HepG2 (cell line): ENCODE measurements around the gene CKM. TPM values are rescaled to one million over a fixed set of nuclear protein-coding genes. Genes with fewer than 3 reads are reported as not detected.
A peak's percentile ranks its signal among the peaks of the same experiment; 100 is the strongest.

Experiments
- ATAC-seq: fragments of 200-7000 bp; cut with Tn5 transposase; 3 replicates; pipeline ENCODE4 v1.9.1; 2020; ENCODE audit warnings: mild to moderate bottlenecking, moderate library complexity
- BruUV-seq: library from RNA; stranded (reverse); fragments of 400-500 nt; replicated peaks from 2 replicates; lab custom pipeline; 2021; lab: Mats Ljungman, UMichigan
- CTCF ChIA-PET: fragments of 300-600 bp; formaldehyde crosslinking; extraction: SDS; loops from one replicate; lab custom pipeline; 2021; ENCODE audit warnings: low total read pairs, inconsistent platforms, low intra/inter-chr PET ratio; lab: Yijun Ruan, JAX
- POLR2A ChIA-PET: fragments of 350-600 bp; sonication (Branson Sonifier 250); formaldehyde crosslinking; loops from one replicate; lab custom pipeline; 2020; ENCODE audit warnings: antibody characterized with exemption, inconsistent platforms; lab: Yijun Ruan, JAX
- DNase-seq: peaks from one replicate; pipeline ENCODE4 v3.0.0-alpha.2; 2015; ENCODE audit warnings: low spot score
- FAIRE-seq: peaks from 3 replicates; lab custom pipeline; 2011; peaks lifted over from hg19 to GRCh38; lab: Jason Lieb, UNC
- H2AFZ ChIP-seq: one replicate; pipeline ENCODE4 v1.6.1; 2011; ENCODE audit warnings: low read length, inconsistent platforms
- H3K27ac ChIP-seq: fragments of 300-600 bp; 3 replicates; pipeline ENCODE4 v1.8.0; 2011; ENCODE audit warnings: mixed run types, mild to moderate bottlenecking, mixed read lengths, low read length, inconsistent platforms; ENCODE audit not compliant: insufficient read depth; ENCODE audit errors: extremely low read length
- H3K27me3 ChIP-seq, 2 experiments: fragments of 200-600 bp in 1 of 2; 2 replicates in 1 of 2; 3 replicates in 1 of 2; pipeline versions ENCODE4 v1.6.0 to v1.8.0; 2011; ENCODE audit warnings: low read length in 2 of 2, mild to moderate bottlenecking in 2 of 2, moderate library complexity in 2 of 2, inconsistent platforms in 1 of 2; ENCODE audit not compliant: insufficient read depth in 2 of 2, control insufficient read depth in 1 of 2
- H3K36me3 ChIP-seq, 2 experiments: fragments of 200-600 bp in 1 of 2; replicated peaks in 1 of 2; 2 replicates in 1 of 2; 3 replicates in 1 of 2; pipeline versions ENCODE4 v1.5.1 to v1.8.0; 2011; ENCODE audit warnings: low read length in 2 of 2, inconsistent platforms in 1 of 2; ENCODE audit not compliant: insufficient read depth in 2 of 2, control insufficient read depth in 1 of 2
- H3K4me1 ChIP-seq: 2 replicates; pipeline ENCODE4 v1.5.1; 2012; ENCODE audit warnings: low read length, inconsistent platforms; ENCODE audit not compliant: insufficient read depth
- H3K4me2 ChIP-seq: 2 replicates; pipeline ENCODE4 v1.6.0; 2011; ENCODE audit warnings: low read depth, low read length, inconsistent platforms
- H3K4me3 ChIP-seq, 3 experiments: fragments of 200-600 bp in 1 of 3; sonication (generic), shearing (Covaris generic) in 1 of 3; replicated peaks in 1 of 3; 2 replicates each; pipeline ENCODE4 v1.5.1; 2011 to 2016; ENCODE audit warnings: low read length in 3 of 3, inconsistent platforms in 2 of 3, low read depth in 2 of 3, mild to moderate bottlenecking in 2 of 3, control low read depth in 1 of 3, mixed read lengths in 1 of 3; ENCODE audit not compliant: insufficient read depth in 1 of 3
- H3K79me2 ChIP-seq: one replicate; pipeline ENCODE4 v1.6.1; 2011; ENCODE audit warnings: low read length, inconsistent platforms; ENCODE audit not compliant: insufficient read depth
- H3K9ac ChIP-seq: 2 replicates; pipeline ENCODE4 v1.6.0; 2011; ENCODE audit warnings: mild to moderate bottlenecking, low read depth, low read length, inconsistent platforms; ENCODE audit not compliant: insufficient read depth
- H3K9me3 ChIP-seq: 2 replicates; pipeline ENCODE4 v1.5.1; 2012; ENCODE audit warnings: mild to moderate bottlenecking, low read length
- H4K20me1 ChIP-seq: 2 replicates; pipeline ENCODE4 v1.6.0; 2011; ENCODE audit warnings: inconsistent platforms, mild to moderate bottlenecking, low read length, moderate library complexity; ENCODE audit not compliant: insufficient read depth
- ARHGAP35 ChIP-seq: sonication (generic); formaldehyde crosslinking; IDR thresholded peaks from 2 replicates; pipeline ENCODE4 v1.9.0; 2022; ENCODE audit warnings: mild to moderate bottlenecking, inconsistent platforms, moderate library complexity, missing genetic modification reagents, borderline replicate concordance
- ARID2 ChIP-seq: sonication (generic); formaldehyde crosslinking; IDR thresholded peaks from 2 replicates; pipeline ENCODE4 v1.8.1; 2022; ENCODE audit warnings: mild to moderate bottlenecking, missing genetic modification reagents, borderline replicate concordance
- ETV6 ChIP-seq: sonication (generic); formaldehyde crosslinking; conservative IDR thresholded peaks from 2 replicates; pipeline ENCODE4 v1.4.0; 2020; ENCODE audit warnings: missing genetic modification reagents
- MIER2 ChIP-seq: IDR thresholded peaks from 2 replicates; pipeline ENCODE4 v1.6.1; 2016; ENCODE audit warnings: missing biosample characterization, missing genetic modification reagents
- NFKB2 ChIP-seq: sonication (generic); formaldehyde crosslinking; IDR thresholded peaks from 2 replicates; pipeline ENCODE4 v1.4.0; 2020; ENCODE audit warnings: missing genetic modification reagents, borderline replicate concordance
- POLR2AphosphoS5 ChIP-seq: IDR thresholded peaks from 2 replicates; pipeline ENCODE4 v1.6.1; 2012; ENCODE audit warnings: low read depth, low read length
- POLR2G ChIP-seq: fragments of 200-400 bp; formaldehyde crosslinking; IDR thresholded peaks from 2 replicates; pipeline ENCODE4 v1.6.1; 2018; ENCODE audit warnings: mild to moderate bottlenecking, low read depth, low read length, moderate library complexity
- SMARCC2 ChIP-seq: fragments of 450-650 bp; IDR thresholded peaks from 2 replicates; pipeline ENCODE4 v1.6.1; 2017; ENCODE audit warnings: antibody characterized with exemption, mild to moderate bottlenecking
- SP140L ChIP-seq: sonication (generic); formaldehyde crosslinking; IDR thresholded peaks from 2 replicates; pipeline ENCODE4 v1.4.0; 2020; ENCODE audit warnings: missing genetic modification reagents, borderline replicate concordance
- ZNF652 ChIP-seq: IDR thresholded peaks from 2 replicates; pipeline ENCODE4 v1.6.1; 2016; ENCODE audit warnings: low read depth, borderline replicate concordance
- ZNF674 ChIP-seq: sonication (generic); formaldehyde crosslinking; IDR thresholded peaks from 2 replicates; pipeline ENCODE4 v1.5.0; 2020; ENCODE audit warnings: low read depth, mild to moderate bottlenecking, missing genetic modification reagents
- ZSCAN25 ChIP-seq: sonication (generic); formaldehyde crosslinking; IDR thresholded peaks from 2 replicates; pipeline ENCODE4 v1.8.0; 2022; ENCODE audit warnings: mild to moderate bottlenecking, missing genetic modification reagents
- WGBS: methylation state at CpG from one replicate; pipeline ENCODE4 v1.1.6; 2017; ENCODE audit warnings: low lambda C conversion rate; 5-methylcytosine and 5-hydroxymethylcytosine counted together
- in situ Hi-C: cut with HindIII; loops from 2 replicates; pipeline ENCODE4 v1.10.0; 2017; ENCODE audit warnings: low pct_unique_long_range_greater_than_20kb; ENCODE audit not compliant: extremely low pct_ligation_motif_present
- intact Hi-C: fragments of 100-400 bp; cut with micrococcal nuclease; formaldehyde crosslinking; loops from one replicate; pipeline ENCODE4 v1.10.0; 2022; ENCODE audit not compliant: unreplicated experiment
- polyA plus RNA-seq, 8 experiments: library from polyadenylated mRNA; depleted of rRNA in 3 of 8; stranded (reverse) in 7 of 8; unstranded in 1 of 8; fragments of >200 nt; fragmentation: Illumina TruSeq in 4 of 8; extraction: Trizol in 4 of 8; gene quantifications; 2 replicates each; pipeline versions ENCODE4 v1.2.1 to v1.2.3, GENCODE V29; 2011 to 2016; ENCODE audit warnings: low read depth in 4 of 8, missing spikeins in 1 of 8, mixed read lengths in 1 of 8; ENCODE audit not compliant: insufficient read depth in 1 of 8
- total RNA-seq, 5 experiments: library from RNA; depleted of rRNA; stranded (reverse); fragments of >200 nt; fragmentation: Illumina TruSeq; extraction: Trizol; gene quantifications; 2 replicates each; pipeline ENCODE4 v1.2.3, GENCODE V29; 2016; ENCODE audit warnings: low read depth in 1 of 5
- TF ChIP-seq, protein P1 (sequence below): sonication (generic); formaldehyde crosslinking; IDR thresholded peaks from 2 replicates; pipeline ENCODE4 v1.9.0; 2022; ENCODE audit warnings: missing genetic modification reagents, mild to moderate bottlenecking, borderline replicate concordance
- TF ChIP-seq, protein P2 (sequence below): sonication (generic); formaldehyde crosslinking; IDR thresholded peaks from 2 replicates; pipeline ENCODE4 v1.4.0; 2020; ENCODE audit warnings: mild to moderate bottlenecking, low read depth, missing genetic modification reagents
- TF ChIP-seq, protein P3 (sequence below): sonication (generic); formaldehyde crosslinking; IDR thresholded peaks from 2 replicates; pipeline ENCODE4 v1.8.0; 2022; ENCODE audit warnings: missing genetic modification reagents, mild to moderate bottlenecking, moderate library complexity, borderline replicate concordance
- TF ChIP-seq, protein P4 (sequence below): sonication (generic); formaldehyde crosslinking; conservative IDR thresholded peaks from 2 replicates; pipeline ENCODE4 v1.4.0; 2020; ENCODE audit warnings: missing genetic modification reagents

The CKM gene
- total and polyA plus RNA-seq, 2 of the 13 experiments (the other 11 are each of a cell fraction or from before 2014, with no cell fraction given): 0.54 to 0.80 TPM

DNA sequence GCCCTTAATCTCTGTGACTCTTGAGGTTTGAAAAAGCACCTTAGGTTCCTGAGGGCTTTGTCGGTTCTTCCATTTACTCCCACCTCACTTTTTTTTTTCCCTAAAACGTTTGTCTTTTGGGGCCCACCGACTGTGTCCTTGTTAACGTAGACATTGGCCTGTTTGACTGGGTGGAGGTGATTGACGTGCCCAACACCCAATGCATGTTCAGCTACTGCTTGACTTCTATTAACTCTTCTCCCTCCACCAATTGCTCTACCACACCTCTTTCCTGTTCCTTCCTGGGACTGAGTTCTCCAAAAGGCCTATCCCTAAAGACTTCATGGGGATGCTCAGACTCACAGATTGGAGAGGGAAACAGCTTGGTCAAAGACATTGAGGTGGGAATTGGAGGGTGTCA is 17.3 kb downstream of the CKM start (continued):
- no peak for TF ChIP-seq MIER2

DNA sequence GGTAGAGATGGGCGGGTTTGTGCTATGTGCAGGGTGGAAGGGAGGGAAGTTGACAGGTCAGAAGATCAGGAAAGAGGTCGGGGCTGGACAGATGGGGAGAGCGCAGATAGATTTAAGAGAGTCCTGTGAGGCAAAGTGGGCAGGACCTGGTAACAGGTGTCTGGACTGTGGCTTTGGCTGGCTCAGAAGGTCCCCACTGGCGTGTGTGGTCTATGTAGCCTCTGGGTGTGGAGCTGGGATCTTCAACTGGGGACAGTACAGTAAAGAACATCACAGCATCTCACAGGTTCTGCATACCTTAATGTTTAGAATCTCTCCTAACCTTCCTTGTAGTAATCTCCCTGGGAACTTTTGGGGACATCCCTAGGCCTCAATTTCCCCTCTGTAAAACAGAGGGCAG is 17.7 kb downstream of the CKM start:
- Histone ChIP-seq H3K79me2 (no peaks in the 10 kb centered on the region), H2AFZ (no peak overlapping the region), H3K4me1 (peaks cover 21% of the 10 kb centered on the region), H3K27me3 (no peaks in the 10 kb centered on the region), H3K4me2 (no peak overlapping the region), H3K27ac (no peak overlapping the region), H3K4me3 (no peak overlapping the region), H3K36me3 (peaks cover 0 to 3% of the 10 kb centered on the region in 2 experiments; a peak in 1 of 5 replicates), H3K9ac (no peak overlapping the region), H3K9me3 (no peaks in the 10 kb centered on the region), H4K20me1 (no peaks in the 10 kb centered on the region)
- intact Hi-C loops: no loop called here
- in situ Hi-C loops: no loop called here
- TF ChIP-seq POLR2AphosphoS5 (no peak), SP140L (CRISPR knock-in tag) (no peak), ZSCAN25 (CRISPR knock-in tag) (0 out of 2 replicates have a peak, but pooled peaks have one; percentile 30), ZNF652 (no peak), ARHGAP35 (no peak), SMARCC2 (no peak), NFKB2 (CRISPR knock-in tag) (0 out of 2 replicates have a peak, but pooled peaks have one; percentile 29), ETV6 (CRISPR knock-in tag) (no peak), ZNF674 (CRISPR knock-in tag) (no peak), ARID2 (no peak), POLR2G (0 out of 2 replicates have a peak, but pooled peaks have one; percentile 35)
- TF ChIP-seq, protein P1, sequence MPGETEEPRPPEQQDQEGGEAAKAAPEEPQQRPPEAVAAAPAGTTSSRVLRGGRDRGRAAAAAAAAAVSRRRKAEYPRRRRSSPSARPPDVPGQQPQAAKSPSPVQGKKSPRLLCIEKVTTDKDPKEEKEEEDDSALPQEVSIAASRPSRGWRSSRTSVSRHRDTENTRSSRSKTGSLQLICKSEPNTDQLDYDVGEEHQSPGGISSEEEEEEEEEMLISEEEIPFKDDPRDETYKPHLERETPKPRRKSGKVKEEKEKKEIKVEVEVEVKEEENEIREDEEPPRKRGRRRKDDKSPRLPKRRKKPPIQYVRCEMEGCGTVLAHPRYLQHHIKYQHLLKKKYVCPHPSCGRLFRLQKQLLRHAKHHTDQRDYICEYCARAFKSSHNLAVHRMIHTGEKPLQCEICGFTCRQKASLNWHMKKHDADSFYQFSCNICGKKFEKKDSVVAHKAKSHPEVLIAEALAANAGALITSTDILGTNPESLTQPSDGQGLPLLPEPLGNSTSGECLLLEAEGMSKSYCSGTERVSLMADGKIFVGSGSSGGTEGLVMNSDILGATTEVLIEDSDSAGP: 0 out of 2 replicates have a peak, but pooled peaks have one; percentile 10
- TF ChIP-seq, protein P2, sequence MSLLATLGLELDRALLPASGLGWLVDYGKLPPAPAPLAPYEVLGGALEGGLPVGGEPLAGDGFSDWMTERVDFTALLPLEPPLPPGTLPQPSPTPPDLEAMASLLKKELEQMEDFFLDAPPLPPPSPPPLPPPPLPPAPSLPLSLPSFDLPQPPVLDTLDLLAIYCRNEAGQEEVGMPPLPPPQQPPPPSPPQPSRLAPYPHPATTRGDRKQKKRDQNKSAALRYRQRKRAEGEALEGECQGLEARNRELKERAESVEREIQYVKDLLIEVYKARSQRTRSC (CRISPR knock-in tag): no peak
- TF ChIP-seq, protein P3, sequence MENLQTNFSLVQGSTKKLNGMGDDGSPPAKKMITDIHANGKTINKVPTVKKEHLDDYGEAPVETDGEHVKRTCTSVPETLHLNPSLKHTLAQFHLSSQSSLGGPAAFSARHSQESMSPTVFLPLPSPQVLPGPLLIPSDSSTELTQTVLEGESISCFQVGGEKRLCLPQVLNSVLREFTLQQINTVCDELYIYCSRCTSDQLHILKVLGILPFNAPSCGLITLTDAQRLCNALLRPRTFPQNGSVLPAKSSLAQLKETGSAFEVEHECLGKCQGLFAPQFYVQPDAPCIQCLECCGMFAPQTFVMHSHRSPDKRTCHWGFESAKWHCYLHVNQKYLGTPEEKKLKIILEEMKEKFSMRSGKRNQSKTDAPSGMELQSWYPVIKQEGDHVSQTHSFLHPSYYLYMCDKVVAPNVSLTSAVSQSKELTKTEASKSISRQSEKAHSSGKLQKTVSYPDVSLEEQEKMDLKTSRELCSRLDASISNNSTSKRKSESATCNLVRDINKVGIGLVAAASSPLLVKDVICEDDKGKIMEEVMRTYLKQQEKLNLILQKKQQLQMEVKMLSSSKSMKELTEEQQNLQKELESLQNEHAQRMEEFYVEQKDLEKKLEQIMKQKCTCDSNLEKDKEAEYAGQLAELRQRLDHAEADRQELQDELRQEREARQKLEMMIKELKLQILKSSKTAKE (CRISPR knock-in tag): no peak
- TF ChIP-seq, protein P4, sequence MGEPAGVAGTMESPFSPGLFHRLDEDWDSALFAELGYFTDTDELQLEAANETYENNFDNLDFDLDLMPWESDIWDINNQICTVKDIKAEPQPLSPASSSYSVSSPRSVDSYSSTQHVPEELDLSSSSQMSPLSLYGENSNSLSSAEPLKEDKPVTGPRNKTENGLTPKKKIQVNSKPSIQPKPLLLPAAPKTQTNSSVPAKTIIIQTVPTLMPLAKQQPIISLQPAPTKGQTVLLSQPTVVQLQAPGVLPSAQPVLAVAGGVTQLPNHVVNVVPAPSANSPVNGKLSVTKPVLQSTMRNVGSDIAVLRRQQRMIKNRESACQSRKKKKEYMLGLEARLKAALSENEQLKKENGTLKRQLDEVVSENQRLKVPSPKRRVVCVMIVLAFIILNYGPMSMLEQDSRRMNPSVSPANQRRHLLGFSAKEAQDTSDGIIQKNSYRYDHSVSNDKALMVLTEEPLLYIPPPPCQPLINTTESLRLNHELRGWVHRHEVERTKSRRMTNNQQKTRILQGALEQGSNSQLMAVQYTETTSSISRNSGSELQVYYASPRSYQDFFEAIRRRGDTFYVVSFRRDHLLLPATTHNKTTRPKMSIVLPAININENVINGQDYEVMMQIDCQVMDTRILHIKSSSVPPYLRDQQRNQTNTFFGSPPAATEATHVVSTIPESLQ (CRISPR knock-in tag): no peak
- ATAC-seq: peak; percentile 20
- FAIRE-seq: no peak
- WGBS: 49% methylated on average over 3 of the region's 4 CpGs
- no peak for DNase-seq
- ChIA-PET POLR2A (no interaction called here), CTCF (no interaction called here)
- no TSS peak for BruUV-seq
